GM10248 (cell line): Measurements from ENCODE around the gene ARHGEF1.

Experiments
- CTCF ChIA-PET: fragments of 300-600 bp; sonication (Branson Sonifier 250); formaldehyde crosslinking; extraction: SDS; loops from one replicate; lab custom pipeline; 2021; ENCODE audit warnings: antibody characterized with exemption; lab: Yijun Ruan, JAX
- POLR2A ChIA-PET: fragments of 350-650 bp; sonication (Branson Sonifier 250); formaldehyde crosslinking; extraction: SDS; loops from one replicate; lab custom pipeline; 2020; ENCODE audit warnings: antibody characterized with exemption; lab: Yijun Ruan, JAX
- DNase-seq: peaks from one replicate; pipeline ENCODE4 v3.0.0; 2012; ENCODE audit errors: extremely low spot score
- TF ChIP-seq, protein P1 (sequence below): IDR thresholded peaks from 2 replicates; pipeline ENCODE4 v1.5.1; 2012; ENCODE audit warnings: mild to moderate bottlenecking, low read depth; ENCODE audit errors: extremely low read depth, missing control alignments, control extremely low read depth

Gene ARHGEF1

GRCh38 chr19:41901707-41902360 lies 18.9 kb downstream of the ARHGEF1 start:
- ChIA-PET CTCF (interaction anchor here (1.2 to 2.1 kb wide), 4 partner anchors 14 to 29 kb away, joined by 3 to 8 read pairs (median 6); no protein-coding TSS in a partner anchor), POLR2A (interaction anchor here (0.6 to 1.7 kb wide), 2 partner anchors 18 to 26 kb away, joined by 4 to 5 read pairs; no protein-coding TSS in a partner anchor)
- DNase-seq, result no peak
- TF ChIP-seq, protein P1, sequence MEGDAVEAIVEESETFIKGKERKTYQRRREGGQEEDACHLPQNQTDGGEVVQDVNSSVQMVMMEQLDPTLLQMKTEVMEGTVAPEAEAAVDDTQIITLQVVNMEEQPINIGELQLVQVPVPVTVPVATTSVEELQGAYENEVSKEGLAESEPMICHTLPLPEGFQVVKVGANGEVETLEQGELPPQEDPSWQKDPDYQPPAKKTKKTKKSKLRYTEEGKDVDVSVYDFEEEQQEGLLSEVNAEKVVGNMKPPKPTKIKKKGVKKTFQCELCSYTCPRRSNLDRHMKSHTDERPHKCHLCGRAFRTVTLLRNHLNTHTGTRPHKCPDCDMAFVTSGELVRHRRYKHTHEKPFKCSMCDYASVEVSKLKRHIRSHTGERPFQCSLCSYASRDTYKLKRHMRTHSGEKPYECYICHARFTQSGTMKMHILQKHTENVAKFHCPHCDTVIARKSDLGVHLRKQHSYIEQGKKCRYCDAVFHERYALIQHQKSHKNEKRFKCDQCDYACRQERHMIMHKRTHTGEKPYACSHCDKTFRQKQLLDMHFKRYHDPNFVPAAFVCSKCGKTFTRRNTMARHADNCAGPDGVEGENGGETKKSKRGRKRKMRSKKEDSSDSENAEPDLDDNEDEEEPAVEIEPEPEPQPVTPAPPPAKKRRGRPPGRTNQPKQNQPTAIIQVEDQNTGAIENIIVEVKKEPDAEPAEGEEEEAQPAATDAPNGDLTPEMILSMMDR, result no peak

DNA sequence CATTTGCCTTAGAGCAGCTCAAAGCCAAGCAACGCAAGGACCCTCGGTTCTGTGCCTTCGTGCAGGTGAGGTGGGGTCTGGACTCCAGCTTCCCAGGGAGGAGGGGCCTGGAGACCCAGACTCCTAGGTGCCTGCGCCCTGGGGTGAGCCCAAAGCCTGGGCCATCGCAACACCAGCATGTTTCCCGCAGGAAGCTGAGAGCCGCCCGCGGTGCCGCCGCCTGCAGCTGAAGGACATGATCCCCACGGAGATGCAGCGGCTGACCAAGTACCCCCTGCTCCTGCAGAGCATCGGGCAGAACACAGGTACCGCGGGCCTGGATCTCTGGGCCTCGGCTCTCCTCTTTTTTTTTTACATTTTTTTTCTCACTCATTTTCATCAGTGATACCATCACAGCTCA lies 19.6 kb downstream of the ARHGEF1 start:
- ChIA-PET CTCF (interaction anchor here (1.2 to 2.1 kb wide), 2 partner anchors 14 to 16 kb away, joined by 3 to 7 read pairs; no protein-coding TSS in a partner anchor), POLR2A (interaction anchor here (1.7 kb wide), 1 partner anchor 18 kb away, joined by 4 read pairs; no protein-coding TSS in a partner anchor)
- DNase-seq, result no peak
- TF ChIP-seq, protein P1, result no peak

GRCh38 chr19:41903193-41903953 lies 20.4 kb downstream of the ARHGEF1 start:
- ChIA-PET POLR2A (interaction anchor here (1.7 kb wide), 1 partner anchor 19 kb away, joined by 4 read pairs; no protein-coding TSS in a partner anchor), CTCF (interaction anchor here (2.1 kb wide), 1 partner anchor 17 kb away, joined by 7 read pairs; no protein-coding TSS in a partner anchor)
- TF ChIP-seq, protein P1, result no peak
- DNase-seq, result no peak

DNA sequence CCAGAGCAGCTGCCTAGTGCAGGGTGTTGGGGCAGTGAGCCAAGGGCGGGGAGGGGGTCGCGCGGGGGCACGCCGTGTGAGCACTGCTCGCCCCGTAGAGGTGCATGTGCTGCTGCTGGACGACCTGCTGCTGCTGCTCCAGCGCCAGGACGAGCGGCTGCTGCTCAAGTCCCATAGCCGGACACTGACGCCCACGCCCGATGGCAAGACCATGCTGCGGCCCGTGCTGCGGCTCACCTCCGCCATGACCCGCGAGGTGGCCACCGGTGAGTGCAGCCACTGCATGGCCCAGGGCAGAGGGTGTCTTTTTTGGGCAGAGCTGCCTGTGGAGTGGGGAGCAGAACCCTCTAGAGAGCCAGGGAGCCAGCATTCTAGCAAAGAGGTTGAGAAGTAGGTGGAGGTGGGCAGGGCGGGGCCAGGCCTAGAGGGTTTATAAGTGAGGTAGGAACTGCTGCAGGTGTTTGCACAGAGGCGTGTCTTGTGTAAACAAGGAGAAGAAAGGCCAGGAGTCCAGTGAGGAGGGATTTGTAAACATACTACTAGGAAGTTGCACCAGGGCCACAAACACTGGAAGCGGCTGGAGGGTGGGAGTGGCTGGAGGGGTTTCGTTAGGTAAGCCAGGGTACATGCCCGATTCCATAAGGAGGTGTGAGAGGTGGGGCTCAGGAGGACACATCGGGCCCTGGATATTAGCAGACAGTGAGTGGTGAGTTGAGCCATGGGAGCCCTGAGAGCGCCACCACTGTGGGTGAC lies 21.3 kb downstream of the ARHGEF1 start:
- TF ChIP-seq, protein P1, result no peak
- CTCF ChIA-PET, result interaction anchor here (2.1 kb wide), 1 partner anchor 18 kb away, joined by 7 read pairs; no protein-coding TSS in a partner anchor
- no peak for DNase-seq
- POLR2A ChIA-PET, result no interaction called here

GRCh38 chr19:41905273-41906002 lies 22.5 kb downstream of the ARHGEF1 start:
- no peak for DNase-seq
- ChIA-PET CTCF (interaction anchor here (1.0 kb wide), 1 partner anchor 40 kb away, joined by 4 read pairs; no protein-coding TSS in a partner anchor), POLR2A (no interaction called here)
- TF ChIP-seq, protein P1, result no peak

- TF ChIP-seq, protein P1, result no peak
- ChIA-PET POLR2A (no interaction called here), CTCF (interaction anchor here (1.0 kb wide), 1 partner anchor 39 kb away, joined by 4 read pairs; no protein-coding TSS in a partner anchor)
- DNase-seq, result no peak
Observed at GRCh38 chr19:41906271-41906670, 23.3 kb downstream of the ARHGEF1 start.
